Ishikawa (cell line): ENCODE measurements around the gene SIGLEC11.

Experiments used
- CREB1 ChIP-seq: IDR thresholded peaks from 2 replicates; pipeline ENCODE4 v1.6.1; 2012; ENCODE audit warnings: low read depth
- EP300 ChIP-seq: IDR thresholded peaks from 2 replicates; pipeline ENCODE4 v1.6.1; 2012; ENCODE audit warnings: borderline replicate concordance
- FOXM1 ChIP-seq: IDR thresholded peaks from 2 replicates; pipeline ENCODE4 v1.6.1; 2012; ENCODE audit warnings: low read depth, borderline replicate concordance
- NFIC ChIP-seq: IDR thresholded peaks from 2 replicates; pipeline ENCODE4 v1.6.1; 2012
- RAD21 ChIP-seq: IDR thresholded peaks from 2 replicates; pipeline ENCODE4 v1.6.1; 2012; ENCODE audit warnings: low read depth
- REST ChIP-seq: IDR thresholded peaks from 2 replicates; pipeline ENCODE4 v1.6.1; 2012; ENCODE audit warnings: low read depth, mild to moderate bottlenecking
- TAF1 ChIP-seq: IDR thresholded peaks from 2 replicates; pipeline ENCODE4 v1.6.1; 2012; ENCODE audit warnings: low read depth, mild to moderate bottlenecking
- TCF12 ChIP-seq: IDR thresholded peaks from 2 replicates; pipeline ENCODE4 v1.6.1; 2012; ENCODE audit warnings: low read depth
- TF ChIP-seq, protein P1 (sequence below): IDR thresholded peaks from 2 replicates; pipeline ENCODE4 v1.6.1; 2012

- TF ChIP-seq, protein P1, sequence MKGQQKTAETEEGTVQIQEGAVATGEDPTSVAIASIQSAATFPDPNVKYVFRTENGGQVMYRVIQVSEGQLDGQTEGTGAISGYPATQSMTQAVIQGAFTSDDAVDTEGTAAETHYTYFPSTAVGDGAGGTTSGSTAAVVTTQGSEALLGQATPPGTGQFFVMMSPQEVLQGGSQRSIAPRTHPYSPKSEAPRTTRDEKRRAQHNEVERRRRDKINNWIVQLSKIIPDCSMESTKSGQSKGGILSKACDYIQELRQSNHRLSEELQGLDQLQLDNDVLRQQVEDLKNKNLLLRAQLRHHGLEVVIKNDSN = no peak
- no peak for TF ChIP-seq FOXM1
- no peak for TF ChIP-seq RAD21
- TF ChIP-seq TAF1 = no peak
- TF ChIP-seq REST = no peak
- no peak for TF ChIP-seq NFIC
- TF ChIP-seq CREB1 = no peak
- no peak for TF ChIP-seq EP300
- no peak for TF ChIP-seq TCF12
Observed at GRCh38 chr19:49954092-49954829, 6.7 kb downstream of the SIGLEC11 start.
